HCT116 (cell line): ENCODE results near the gene TTLL11. TPM values are rescaled to one million over a fixed set of nuclear protein-coding genes. Genes with fewer than 3 reads are reported as not detected.

ENCODE experiments used
- ATAC-seq: fragments of 200-7000 bp; cut with Tn5 transposase; 2 replicates; pipeline ENCODE4 v1.9.1; 2020; ENCODE audit warnings: mild to moderate bottlenecking, moderate library complexity
- BruUV-seq: library from RNA; stranded (reverse); fragments of 400-500 nt; replicated peaks from 2 replicates; lab custom pipeline; 2021; lab: Mats Ljungman, UMichigan
- CTCF ChIA-PET: fragments of 300-600 bp; sonication (Branson Sonifier 250); formaldehyde crosslinking; loops from one replicate; lab custom pipeline; 2021; ENCODE audit warnings: antibody characterized with exemption; lab: Charles Lee
- POLR2A ChIA-PET: fragments of 300-600, 350-600 bp; sonication (Branson Sonifier 250); formaldehyde crosslinking; loops from one replicate; lab custom pipeline; 2021; ENCODE audit warnings: antibody characterized with exemption; lab: Charles Lee
- RAD21 ChIA-PET, 2 experiments: fragments of 300-600 bp; sonication (Branson Sonifier 250); formaldehyde crosslinking; loops; one replicate each; lab custom pipeline; 2023; ENCODE audit warnings: low total read pairs in 2 of 2; ENCODE audit not compliant: uncharacterized antibody in 2 of 2, unreplicated experiment in 2 of 2, low non-redundant PET in 1 of 2; lab: Charles Lee
- DNase-seq: peaks from one replicate; pipeline ENCODE4 v3.0.0-alpha.2; 2010; ENCODE audit warnings: low read depth, low spot score
- H2AFZ ChIP-seq: fragments of 200-600 bp; shearing (Covaris generic), sonication (generic); 2 replicates; pipeline ENCODE4 v1.6.1; 2017; ENCODE audit warnings: low read depth, mixed run types, mixed read lengths, antibody characterized with exemption, low read length; ENCODE audit not compliant: poor library complexity, severe bottlenecking
- H3K27ac ChIP-seq: 2 replicates; pipeline ENCODE4 v1.5.1; 2012; ENCODE audit warnings: low read depth, low read length
- H3K27me3 ChIP-seq: fragments of 200-600 bp; sonication (generic); 2 replicates; pipeline ENCODE4 v1.6.1; 2016; ENCODE audit warnings: mixed run types, low read length, mixed read lengths; ENCODE audit not compliant: insufficient read depth
- H3K36me3 ChIP-seq, 2 experiments: fragments of 200-500 bp in 1 of 2; fragments of 200-600 bp in 1 of 2; sonication (Bioruptor generic) in 1 of 2; sonication (generic) in 1 of 2; 2 replicates each; pipeline versions ENCODE4 v1.5.1 to v1.6.1; 2014 to 2016; ENCODE audit warnings: low read length in 2 of 2, inconsistent platforms in 1 of 2, mixed read lengths in 1 of 2, mixed run types in 1 of 2; ENCODE audit not compliant: insufficient read depth in 2 of 2, control insufficient read depth in 1 of 2
- H3K4me1 ChIP-seq, 2 experiments: fragments of 200-600 bp in 1 of 2; sonication (generic) in 1 of 2; 2 replicates each; pipeline versions ENCODE4 v1.5.1 to v1.6.1; 2012 to 2017; ENCODE audit warnings: low read length in 2 of 2, inconsistent platforms in 1 of 2, mild to moderate bottlenecking in 1 of 2, mixed read lengths in 1 of 2, mixed run types in 1 of 2, moderate library complexity in 1 of 2; ENCODE audit not compliant: insufficient read depth in 2 of 2, control insufficient read depth in 1 of 2
- H3K4me2 ChIP-seq: fragments of 200-600 bp; sonication (generic); 2 replicates; pipeline ENCODE4 v1.6.1; 2017; ENCODE audit warnings: mixed run types, low read length, mixed read lengths
- H3K4me3 ChIP-seq, 2 experiments: fragments of 200-600 bp in 1 of 2; sonication (generic) in 1 of 2; replicated peaks in 1 of 2; 2 replicates each; pipeline ENCODE4 v1.5.1; 2011 to 2016; ENCODE audit warnings: low read length in 2 of 2, control low read depth in 1 of 2, low read depth in 1 of 2, mild to moderate bottlenecking in 1 of 2, mixed read lengths in 1 of 2, mixed run types in 1 of 2
- H3K79me2 ChIP-seq: fragments of 200-600 bp; sonication (generic); 2 replicates; pipeline ENCODE4 v1.6.1; 2017; ENCODE audit warnings: mild to moderate bottlenecking, mixed run types, low read length, moderate library complexity, mixed read lengths; ENCODE audit not compliant: insufficient read depth
- H3K9ac ChIP-seq: fragments of 200-600 bp; sonication (generic); 2 replicates; pipeline ENCODE4 v1.6.1; 2016; ENCODE audit warnings: low read length, mixed read lengths
- H3K9me2 ChIP-seq: fragments of 200-600 bp; sonication (generic), shearing (Covaris generic); 2 replicates; pipeline ENCODE4 v1.6.1; 2017; ENCODE audit warnings: mixed run types, mild to moderate bottlenecking, moderate library complexity; ENCODE audit not compliant: insufficient read depth
- H3K9me3 ChIP-seq, 2 experiments: fragments of 200-500 bp in 1 of 2; fragments of 200-600 bp in 1 of 2; sonication (Bioruptor generic) in 1 of 2; sonication (generic) in 1 of 2; 2 replicates each; pipeline ENCODE4 v1.6.1; 2014 to 2017; ENCODE audit warnings: low read length in 2 of 2, mixed read lengths in 2 of 2, inconsistent platforms in 1 of 2, low read depth in 1 of 2, mild to moderate bottlenecking in 1 of 2, mixed run types in 1 of 2, moderate library complexity in 1 of 2; ENCODE audit not compliant: control insufficient read depth in 1 of 2, insufficient read depth in 1 of 2
- H4K20me1 ChIP-seq: fragments of 200-600 bp; sonication (generic), shearing (Covaris generic); 2 replicates; pipeline ENCODE4 v1.6.1; 2017; ENCODE audit warnings: mixed run types, mild to moderate bottlenecking, moderate library complexity; ENCODE audit not compliant: insufficient read depth
- CBX3 ChIP-seq: IDR thresholded peaks from 2 replicates; pipeline ENCODE4 v1.6.1; 2012; ENCODE audit warnings: low read depth
- CEBPB ChIP-seq: IDR thresholded peaks from 2 replicates; pipeline ENCODE4 v1.6.1; 2012; ENCODE audit warnings: low read depth
- EGR1 ChIP-seq: IDR thresholded peaks from 2 replicates; pipeline ENCODE4 v1.6.1; 2012; ENCODE audit warnings: low read depth
- EZH2 ChIP-seq: fragments of 200-600 bp; sonication (generic); IDR thresholded peaks from 2 replicates; pipeline ENCODE4 v1.6.1; 2017; ENCODE audit warnings: antibody characterized with exemption, mixed run types
- EZH2phosphoT487 ChIP-seq: fragments of 200-600 bp; IDR thresholded peaks from 2 replicates; pipeline ENCODE4 v1.6.1; 2018; ENCODE audit warnings: antibody characterized with exemption, borderline replicate concordance
- FOSL1 ChIP-seq: IDR thresholded peaks from 2 replicates; pipeline ENCODE4 v1.6.1; 2012; ENCODE audit warnings: low read depth
- POLR2AphosphoS5 ChIP-seq: IDR thresholded peaks from 2 replicates; pipeline ENCODE4 v1.6.1; 2011; ENCODE audit warnings: mild to moderate bottlenecking, low read depth, low read length, moderate library complexity
- RAD21 ChIP-seq: IDR thresholded peaks from 2 replicates; pipeline ENCODE4 v1.6.1; 2012; ENCODE audit warnings: low read depth, mild to moderate bottlenecking
- SIN3A ChIP-seq: IDR thresholded peaks from 2 replicates; pipeline ENCODE4 v1.6.1; 2012; ENCODE audit warnings: low read depth
- TCF7L2 ChIP-seq: IDR thresholded peaks from 2 replicates; pipeline ENCODE4 v1.7.0; 2011; ENCODE audit warnings: borderline replicate concordance, inconsistent platforms; ENCODE audit not compliant: insufficient read depth, insufficient read length; ENCODE audit errors: extremely low read depth
- YY1 ChIP-seq: IDR thresholded peaks from 2 replicates; pipeline ENCODE4 v1.6.1; 2011; ENCODE audit warnings: low read length, low read depth, moderate library complexity, mild to moderate bottlenecking; ENCODE audit not compliant: insufficient replicate concordance; ENCODE audit errors: extremely low read depth
- ZFX ChIP-seq: fragments of 450-650 bp; IDR thresholded peaks from 2 replicates; pipeline ENCODE4 v1.6.1; 2017
- ZNF274 ChIP-seq: fragments of 200-500 bp; sonication (Bioruptor generic); IDR thresholded peaks from 2 replicates; pipeline ENCODE4 v1.6.1; 2014; ENCODE audit warnings: mild to moderate bottlenecking, low read depth, low read length, inconsistent platforms
- intact Hi-C: fragments of 100-400 bp; cut with micrococcal nuclease; formaldehyde crosslinking; loops from 2 replicates; pipeline ENCODE4 v1.10.0; 2022
- total RNA-seq: library from RNA; stranded (reverse); gene quantifications from one replicate; pipeline ENCODE4 v1.2.1, GENCODE V29; 2021; ENCODE audit not compliant: unreplicated experiment
- TF ChIP-seq, protein P1 (sequence below): IDR thresholded peaks from 2 replicates; pipeline ENCODE4 v1.6.1; 2012
- TF ChIP-seq, protein P2 (sequence below): IDR thresholded peaks from 2 replicates; pipeline ENCODE4 v1.6.1; 2012
- TF ChIP-seq, protein P3 (sequence below): IDR thresholded peaks from 2 replicates; pipeline ENCODE4 v1.6.1; 2012; ENCODE audit warnings: low read depth
- TF ChIP-seq, protein P4 (sequence below): IDR thresholded peaks from 2 replicates; pipeline ENCODE4 v1.6.1; 2011; ENCODE audit warnings: mild to moderate bottlenecking, low read length, moderate library complexity; ENCODE audit not compliant: insufficient replicate concordance; ENCODE audit errors: extremely low read depth
- TF ChIP-seq, protein P5 (sequence below), 3 experiments: fragments of 200-600 bp in 1 of 3; sonication (generic) in 1 of 3; IDR thresholded peaks in 2 of 3; conservative IDR thresholded peaks in 1 of 3; 2 replicates each; pipeline ENCODE4 v1.5.1; 2012 to 2017; ENCODE audit warnings: low read depth in 2 of 3, low read length in 2 of 3, antibody characterized with exemption in 1 of 3, borderline replicate concordance in 1 of 3, control low read depth in 1 of 3, mild to moderate bottlenecking in 1 of 3, mixed read lengths in 1 of 3, mixed run types in 1 of 3, moderate library complexity in 1 of 3; ENCODE audit not compliant: insufficient read depth in 1 of 3

TTLL11 gene
- total RNA-seq, 1 experiment from 2014 or later: 2.2 TPM

DNA sequence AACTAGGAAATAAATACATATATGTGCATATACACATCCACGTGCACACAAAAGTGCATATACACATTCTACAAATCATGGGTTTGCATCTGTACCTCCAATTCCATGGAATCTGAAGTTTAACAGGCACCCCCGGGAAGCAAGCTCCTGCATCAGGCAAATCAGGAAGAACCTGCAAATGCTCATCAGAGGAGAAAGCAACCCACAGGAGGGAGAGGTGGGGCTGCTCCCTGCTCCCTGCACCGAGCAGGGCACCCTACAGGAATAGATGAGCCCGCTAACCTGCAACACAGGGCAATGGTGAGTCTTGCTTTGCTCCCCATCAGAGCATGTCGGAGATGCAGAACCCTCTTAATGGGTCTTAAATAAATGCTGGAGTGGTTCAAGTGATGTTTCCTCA lies 290.4 kb downstream of the TTLL11 start:
- no peaks in the 10 kb centered on the region for H3K79me2 ChIP-seq
- no peak overlapping the region for H3K9ac ChIP-seq
- peaks cover 20% of the 10 kb centered on the region for H3K27me3 ChIP-seq
- no peak overlapping the region for H3K4me3 ChIP-seq
- H2AFZ ChIP-seq: no peak overlapping the region
- no peaks in the 10 kb centered on the region for H4K20me1 ChIP-seq
- POLR2A ChIA-PET: no interaction called here
- CTCF ChIA-PET: no interaction called here
- no TSS peak for BruUV-seq
- H3K9me3 ChIP-seq: no peaks in the 10 kb centered on the region
- H3K4me2 ChIP-seq: no peak overlapping the region
- no peak for TF ChIP-seq TCF7L2
- no peak for TF ChIP-seq POLR2AphosphoS5
- TF ChIP-seq FOSL1: no peak
- TF ChIP-seq CEBPB: no peak
- TF ChIP-seq ZFX: no peak
- TF ChIP-seq EGR1: no peak
- TF ChIP-seq, protein P1, sequence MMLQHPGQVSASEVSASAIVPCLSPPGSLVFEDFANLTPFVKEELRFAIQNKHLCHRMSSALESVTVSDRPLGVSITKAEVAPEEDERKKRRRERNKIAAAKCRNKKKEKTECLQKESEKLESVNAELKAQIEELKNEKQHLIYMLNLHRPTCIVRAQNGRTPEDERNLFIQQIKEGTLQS: no peak
- TF ChIP-seq EZH2: no peak
- no peak for TF ChIP-seq YY1
- TF ChIP-seq, protein P2, sequence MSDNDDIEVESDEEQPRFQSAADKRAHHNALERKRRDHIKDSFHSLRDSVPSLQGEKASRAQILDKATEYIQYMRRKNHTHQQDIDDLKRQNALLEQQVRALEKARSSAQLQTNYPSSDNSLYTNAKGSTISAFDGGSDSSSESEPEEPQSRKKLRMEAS: no peak
- TF ChIP-seq, protein P3, sequence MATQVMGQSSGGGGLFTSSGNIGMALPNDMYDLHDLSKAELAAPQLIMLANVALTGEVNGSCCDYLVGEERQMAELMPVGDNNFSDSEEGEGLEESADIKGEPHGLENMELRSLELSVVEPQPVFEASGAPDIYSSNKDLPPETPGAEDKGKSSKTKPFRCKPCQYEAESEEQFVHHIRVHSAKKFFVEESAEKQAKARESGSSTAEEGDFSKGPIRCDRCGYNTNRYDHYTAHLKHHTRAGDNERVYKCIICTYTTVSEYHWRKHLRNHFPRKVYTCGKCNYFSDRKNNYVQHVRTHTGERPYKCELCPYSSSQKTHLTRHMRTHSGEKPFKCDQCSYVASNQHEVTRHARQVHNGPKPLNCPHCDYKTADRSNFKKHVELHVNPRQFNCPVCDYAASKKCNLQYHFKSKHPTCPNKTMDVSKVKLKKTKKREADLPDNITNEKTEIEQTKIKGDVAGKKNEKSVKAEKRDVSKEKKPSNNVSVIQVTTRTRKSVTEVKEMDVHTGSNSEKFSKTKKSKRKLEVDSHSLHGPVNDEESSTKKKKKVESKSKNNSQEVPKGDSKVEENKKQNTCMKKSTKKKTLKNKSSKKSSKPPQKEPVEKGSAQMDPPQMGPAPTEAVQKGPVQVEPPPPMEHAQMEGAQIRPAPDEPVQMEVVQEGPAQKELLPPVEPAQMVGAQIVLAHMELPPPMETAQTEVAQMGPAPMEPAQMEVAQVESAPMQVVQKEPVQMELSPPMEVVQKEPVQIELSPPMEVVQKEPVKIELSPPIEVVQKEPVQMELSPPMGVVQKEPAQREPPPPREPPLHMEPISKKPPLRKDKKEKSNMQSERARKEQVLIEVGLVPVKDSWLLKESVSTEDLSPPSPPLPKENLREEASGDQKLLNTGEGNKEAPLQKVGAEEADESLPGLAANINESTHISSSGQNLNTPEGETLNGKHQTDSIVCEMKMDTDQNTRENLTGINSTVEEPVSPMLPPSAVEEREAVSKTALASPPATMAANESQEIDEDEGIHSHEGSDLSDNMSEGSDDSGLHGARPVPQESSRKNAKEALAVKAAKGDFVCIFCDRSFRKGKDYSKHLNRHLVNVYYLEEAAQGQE: no peak
- TF ChIP-seq, protein P4, sequence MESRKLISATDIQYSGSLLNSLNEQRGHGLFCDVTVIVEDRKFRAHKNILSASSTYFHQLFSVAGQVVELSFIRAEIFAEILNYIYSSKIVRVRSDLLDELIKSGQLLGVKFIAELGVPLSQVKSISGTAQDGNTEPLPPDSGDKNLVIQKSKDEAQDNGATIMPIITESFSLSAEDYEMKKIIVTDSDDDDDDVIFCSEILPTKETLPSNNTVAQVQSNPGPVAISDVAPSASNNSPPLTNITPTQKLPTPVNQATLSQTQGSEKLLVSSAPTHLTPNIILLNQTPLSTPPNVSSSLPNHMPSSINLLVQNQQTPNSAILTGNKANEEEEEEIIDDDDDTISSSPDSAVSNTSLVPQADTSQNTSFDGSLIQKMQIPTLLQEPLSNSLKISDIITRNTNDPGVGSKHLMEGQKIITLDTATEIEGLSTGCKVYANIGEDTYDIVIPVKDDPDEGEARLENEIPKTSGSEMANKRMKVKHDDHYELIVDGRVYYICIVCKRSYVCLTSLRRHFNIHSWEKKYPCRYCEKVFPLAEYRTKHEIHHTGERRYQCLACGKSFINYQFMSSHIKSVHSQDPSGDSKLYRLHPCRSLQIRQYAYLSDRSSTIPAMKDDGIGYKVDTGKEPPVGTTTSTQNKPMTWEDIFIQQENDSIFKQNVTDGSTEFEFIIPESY: no peak
- no peak for TF ChIP-seq CBX3
- TF ChIP-seq EZH2phosphoT487: no peak
- no peak for TF ChIP-seq SIN3A
- TF ChIP-seq ZNF274: no peak
- TF ChIP-seq, protein P5, sequence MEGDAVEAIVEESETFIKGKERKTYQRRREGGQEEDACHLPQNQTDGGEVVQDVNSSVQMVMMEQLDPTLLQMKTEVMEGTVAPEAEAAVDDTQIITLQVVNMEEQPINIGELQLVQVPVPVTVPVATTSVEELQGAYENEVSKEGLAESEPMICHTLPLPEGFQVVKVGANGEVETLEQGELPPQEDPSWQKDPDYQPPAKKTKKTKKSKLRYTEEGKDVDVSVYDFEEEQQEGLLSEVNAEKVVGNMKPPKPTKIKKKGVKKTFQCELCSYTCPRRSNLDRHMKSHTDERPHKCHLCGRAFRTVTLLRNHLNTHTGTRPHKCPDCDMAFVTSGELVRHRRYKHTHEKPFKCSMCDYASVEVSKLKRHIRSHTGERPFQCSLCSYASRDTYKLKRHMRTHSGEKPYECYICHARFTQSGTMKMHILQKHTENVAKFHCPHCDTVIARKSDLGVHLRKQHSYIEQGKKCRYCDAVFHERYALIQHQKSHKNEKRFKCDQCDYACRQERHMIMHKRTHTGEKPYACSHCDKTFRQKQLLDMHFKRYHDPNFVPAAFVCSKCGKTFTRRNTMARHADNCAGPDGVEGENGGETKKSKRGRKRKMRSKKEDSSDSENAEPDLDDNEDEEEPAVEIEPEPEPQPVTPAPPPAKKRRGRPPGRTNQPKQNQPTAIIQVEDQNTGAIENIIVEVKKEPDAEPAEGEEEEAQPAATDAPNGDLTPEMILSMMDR (IDR thresholded peaks at IDR 0.05 in 2 of 3, conservative IDR thresholded peaks at IDR 0.05 in 1 of 3; ENCODE audit: borderline replicate concordance in 1 of 3, insufficient read depth in 1 of 3, low read depth in 2 of 3, low read length in 2 of 3): no peak
- no peak for TF ChIP-seq RAD21
- intact Hi-C loops: no loop called here
- RAD21 ChIA-PET: no interaction called here
- no peaks in the 10 kb centered on the region for H3K4me1 ChIP-seq
- no peak overlapping the region for H3K27ac ChIP-seq
- no peaks in the 10 kb centered on the region for H3K9me2 ChIP-seq
- H3K36me3 ChIP-seq: no peaks in the 10 kb centered on the region
- no peak for DNase-seq
- no peak for ATAC-seq
